H9 (cell line): Measurements from ENCODE around the gene EPHA8. TPM values are rescaled to one million over a fixed set of nuclear protein-coding genes. Genes with fewer than 3 reads are reported as not detected.

Source experiments
- DNase-seq: peaks from one replicate; pipeline ENCODE4 v3.0.0-alpha.2; 2017
- H2AFZ ChIP-seq: one replicate; pipeline ENCODE4 v1.6.1; 2013; ENCODE audit warnings: mild to moderate bottlenecking, low read length, control low read depth, moderate library complexity
- H2AK5ac ChIP-seq: 2 replicates; pipeline ENCODE4 v1.6.1; 2013; ENCODE audit warnings: low read length, control low read depth, mixed read lengths; ENCODE audit not compliant: insufficient read length
- H2BK120ac ChIP-seq: one replicate; pipeline ENCODE4 v1.6.1; 2013; ENCODE audit warnings: low read depth, mild to moderate bottlenecking, low read length, control low read depth, inconsistent platforms; ENCODE audit not compliant: poor library complexity, severe bottlenecking
- H2BK12ac ChIP-seq: 2 replicates; pipeline ENCODE4 v1.6.1; 2013; ENCODE audit warnings: low read length, control low read depth, mixed read lengths, low read depth; ENCODE audit not compliant: insufficient read length
- H2BK15ac ChIP-seq: 2 replicates; pipeline ENCODE4 v1.6.1; 2013; ENCODE audit warnings: low read depth, low read length, control low read depth
- H2BK20ac ChIP-seq: one replicate; pipeline ENCODE4 v1.6.1; 2013; ENCODE audit warnings: low read depth, mild to moderate bottlenecking, low read length, control low read depth, inconsistent platforms; ENCODE audit not compliant: poor library complexity, severe bottlenecking
- H2BK5ac ChIP-seq: 2 replicates; pipeline ENCODE4 v1.6.1; 2013; ENCODE audit warnings: low read length, control low read depth, mixed read lengths; ENCODE audit not compliant: insufficient read length
- H3K14ac ChIP-seq: 2 replicates; pipeline ENCODE4 v1.6.1; 2013; ENCODE audit warnings: low read length, control low read depth; ENCODE audit not compliant: insufficient read depth
- H3K18ac ChIP-seq: 2 replicates; pipeline ENCODE4 v1.6.1; 2013; ENCODE audit warnings: low read depth, mild to moderate bottlenecking, mixed read lengths, low read length, control low read depth; ENCODE audit not compliant: insufficient read length
- H3K23ac ChIP-seq: 2 replicates; pipeline ENCODE4 v1.6.1; 2013; ENCODE audit warnings: low read length, control low read depth, mixed read lengths, low read depth; ENCODE audit not compliant: insufficient read length
- H3K23me2 ChIP-seq: 2 replicates; pipeline ENCODE4 v1.6.1; 2013; ENCODE audit warnings: low read depth, mild to moderate bottlenecking, mixed read lengths, low read length, control low read depth; ENCODE audit not compliant: insufficient read length, poor library complexity, severe bottlenecking
- H3K27ac ChIP-seq: 2 replicates; pipeline ENCODE4 v1.5.1; 2013; ENCODE audit warnings: low read length, control low read depth, mixed read lengths, low read depth; ENCODE audit not compliant: insufficient read length
- H3K27me3 ChIP-seq: 2 replicates; pipeline ENCODE4 v1.6.1; 2013; ENCODE audit warnings: low read length, control low read depth, inconsistent platforms; ENCODE audit not compliant: insufficient read depth
- H3K4ac ChIP-seq: 2 replicates; pipeline ENCODE4 v1.6.1; 2013; ENCODE audit warnings: low read depth, mild to moderate bottlenecking, control low read depth, inconsistent platforms, low read length, moderate library complexity
- H3K4me1 ChIP-seq: 2 replicates; pipeline ENCODE4 v1.6.1; 2013; ENCODE audit warnings: low read length, control low read depth, inconsistent platforms; ENCODE audit not compliant: insufficient read depth
- H3K4me2 ChIP-seq: 2 replicates; pipeline ENCODE4 v1.6.1; 2013; ENCODE audit warnings: low read length, control low read depth, mixed read lengths; ENCODE audit not compliant: insufficient read length, insufficient read depth
- H3K56ac ChIP-seq: 2 replicates; pipeline ENCODE4 v1.6.1; 2013; ENCODE audit warnings: low read depth, mild to moderate bottlenecking, mixed read lengths, low read length, control low read depth; ENCODE audit not compliant: insufficient read length
- H3K79me1 ChIP-seq: 2 replicates; pipeline ENCODE4 v1.6.1; 2013; ENCODE audit warnings: low read depth, mild to moderate bottlenecking, moderate library complexity, low read length, control low read depth, inconsistent platforms; ENCODE audit not compliant: insufficient read depth, poor library complexity, severe bottlenecking
- H3K79me2 ChIP-seq: 2 replicates; pipeline ENCODE4 v1.6.1; 2013; ENCODE audit warnings: low read length, control low read depth, inconsistent platforms; ENCODE audit not compliant: insufficient read depth
- H3K9ac ChIP-seq: 2 replicates; pipeline ENCODE4 v1.6.1; 2013; ENCODE audit warnings: low read length, control low read depth, mixed read lengths; ENCODE audit not compliant: insufficient read length; ENCODE audit errors: extremely low read depth
- H3K9me3 ChIP-seq: one replicate; pipeline ENCODE4 v1.6.1; 2013; ENCODE audit warnings: low read depth, low read length, inconsistent platforms; ENCODE audit not compliant: control insufficient read depth
- H3T11ph ChIP-seq: one replicate; pipeline ENCODE4 v1.6.1; 2013; ENCODE audit warnings: mild to moderate bottlenecking, low read length, control low read depth, inconsistent platforms
- H4K20me1 ChIP-seq: one replicate; pipeline ENCODE4 v1.6.1; 2013; ENCODE audit not compliant: control insufficient read depth, insufficient read length, insufficient read depth
- H4K5ac ChIP-seq: 2 replicates; pipeline ENCODE4 v1.6.1; 2013; ENCODE audit warnings: low read depth, mild to moderate bottlenecking, mixed read lengths, low read length, control low read depth; ENCODE audit not compliant: insufficient read length
- H4K8ac ChIP-seq: replicated peaks from 2 replicates; pipeline ENCODE4 v1.6.1; 2013; ENCODE audit warnings: low read length, control low read depth, mixed read lengths, low read depth; ENCODE audit not compliant: insufficient read length
- H4K91ac ChIP-seq: 2 replicates; pipeline ENCODE4 v1.6.1; 2013; ENCODE audit warnings: low read depth, mild to moderate bottlenecking, moderate library complexity, mixed read lengths, low read length, control low read depth; ENCODE audit not compliant: insufficient read length
- H3K27ac Mint-ChIP-seq, 3 experiments: 2 replicates in 2 of 3; 3 replicates in 1 of 3; pipeline ENCODE4 v1.8.0; 2020 to 2021; ENCODE audit warnings: mixed read lengths in 3 of 3, mild to moderate bottlenecking in 1 of 3, moderate library complexity in 1 of 3
- H3K27me3 Mint-ChIP-seq: 2 replicates; pipeline ENCODE4 v1.8.0; 2021; ENCODE audit warnings: low read depth, mild to moderate bottlenecking, moderate library complexity, mixed read lengths
- H3K36me3 Mint-ChIP-seq, 3 experiments: 2 replicates in 2 of 3; 3 replicates in 1 of 3; pipeline ENCODE4 v1.8.0; 2020 to 2021; ENCODE audit warnings: low read depth in 3 of 3, mixed read lengths in 3 of 3; ENCODE audit not compliant: insufficient read depth in 1 of 3
- H3K4me1 Mint-ChIP-seq, 2 experiments: 2 replicates each; pipeline ENCODE4 v1.8.0; 2020; ENCODE audit warnings: mixed read lengths in 2 of 2
- H3K4me3 Mint-ChIP-seq, 2 experiments: 2 replicates in 1 of 2; 3 replicates in 1 of 2; pipeline ENCODE4 v1.8.0; 2020 to 2021; ENCODE audit warnings: mild to moderate bottlenecking in 2 of 2, mixed read lengths in 2 of 2, moderate library complexity in 1 of 2
- H3K9me3 Mint-ChIP-seq, 2 experiments: 2 replicates in 1 of 2; 3 replicates in 1 of 2; pipeline ENCODE4 v1.8.0; 2020; ENCODE audit warnings: mild to moderate bottlenecking in 2 of 2, mixed read lengths in 2 of 2, moderate library complexity in 1 of 2
- WGBS: extraction: QIAGEN DNeasy Blood & Tissue Kit; methylation state at CpG from one replicate; pipeline ENCODE4 v1.1.7; 2013; ENCODE audit warnings: missing lambda C conversion rate, low lambda C conversion rate, mixed read lengths; ENCODE audit not compliant: insufficient read length; ENCODE audit errors: extremely low coverage; 5-methylcytosine and 5-hydroxymethylcytosine counted together
- total RNA-seq: library from RNA; stranded (reverse); gene quantifications from 2 replicates; pipeline ENCODE4 v1.2.1, GENCODE V29; 2021
- TF ChIP-seq, protein P1 (sequence below): fragments of 200-600 bp; sonication (generic); conservative IDR thresholded peaks from 3 replicates; pipeline ENCODE4 v1.8.0; 2021; ENCODE audit warnings: antibody characterized with exemption, mild to moderate bottlenecking

EPHA8 gene
- total RNA-seq, 1 experiment from 2014 or later = 3.4 TPM

GRCh38 chr1:22597301-22597965 lies 34.1 kb downstream of the EPHA8 start:
- H3K9me3 Mint-ChIP-seq = no peaks in the 10 kb centered on the region
- TF ChIP-seq, protein P1, sequence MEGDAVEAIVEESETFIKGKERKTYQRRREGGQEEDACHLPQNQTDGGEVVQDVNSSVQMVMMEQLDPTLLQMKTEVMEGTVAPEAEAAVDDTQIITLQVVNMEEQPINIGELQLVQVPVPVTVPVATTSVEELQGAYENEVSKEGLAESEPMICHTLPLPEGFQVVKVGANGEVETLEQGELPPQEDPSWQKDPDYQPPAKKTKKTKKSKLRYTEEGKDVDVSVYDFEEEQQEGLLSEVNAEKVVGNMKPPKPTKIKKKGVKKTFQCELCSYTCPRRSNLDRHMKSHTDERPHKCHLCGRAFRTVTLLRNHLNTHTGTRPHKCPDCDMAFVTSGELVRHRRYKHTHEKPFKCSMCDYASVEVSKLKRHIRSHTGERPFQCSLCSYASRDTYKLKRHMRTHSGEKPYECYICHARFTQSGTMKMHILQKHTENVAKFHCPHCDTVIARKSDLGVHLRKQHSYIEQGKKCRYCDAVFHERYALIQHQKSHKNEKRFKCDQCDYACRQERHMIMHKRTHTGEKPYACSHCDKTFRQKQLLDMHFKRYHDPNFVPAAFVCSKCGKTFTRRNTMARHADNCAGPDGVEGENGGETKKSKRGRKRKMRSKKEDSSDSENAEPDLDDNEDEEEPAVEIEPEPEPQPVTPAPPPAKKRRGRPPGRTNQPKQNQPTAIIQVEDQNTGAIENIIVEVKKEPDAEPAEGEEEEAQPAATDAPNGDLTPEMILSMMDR = no peak
- Histone ChIP-seq H3K27me3 (no peaks in the 10 kb centered on the region), H2BK15ac (no peak overlapping the region), H3K9me3 (no peaks in the 10 kb centered on the region), H3K14ac (no peak overlapping the region; the same call in 1 of the 2 replicates), H2BK120ac (no peak overlapping the region), H2AK5ac (no peak overlapping the region), H3K23me2 (no peaks in the 10 kb centered on the region), H4K8ac (no peak overlapping the region), H3T11ph (no peak overlapping the region), H3K4me2 (no peak overlapping the region), H3K27ac (no peak overlapping the region), H4K91ac (no peak overlapping the region), H3K4ac (no peak overlapping the region), H3K56ac (no peak overlapping the region), H2AFZ (no peak overlapping the region), H3K9ac (no peak overlapping the region), H2BK5ac (no peak overlapping the region), H4K20me1 (no peaks in the 10 kb centered on the region), H3K18ac (no peak overlapping the region), H2BK12ac (no peak overlapping the region), H3K79me2 (no peaks in the 10 kb centered on the region), H3K79me1 (no peaks in the 10 kb centered on the region), H2BK20ac (no peak overlapping the region), H3K23ac (no peak overlapping the region), H3K4me1 (no peaks in the 10 kb centered on the region), H4K5ac (no peak overlapping the region)
- H3K36me3 Mint-ChIP-seq = no peaks in the 10 kb centered on the region
- WGBS = no CpG with 5 or more reads among the region's 30 CpGs
- H3K27me3 Mint-ChIP-seq = peaks cover 5% of the 10 kb centered on the region
- no peak overlapping the region for H3K4me3 Mint-ChIP-seq
- no peak overlapping the region for H3K27ac Mint-ChIP-seq
- no peak for DNase-seq
- peaks cover 2 to 13% of the 10 kb centered on the region in 2 experiments; a peak in 2 of 4 replicates for H3K4me1 Mint-ChIP-seq
